ENCODE data around the gene MTA3. TPM values are rescaled to one million over a fixed set of nuclear protein-coding genes. Genes with fewer than 3 reads are reported as not detected.

Gene MTA3
- total and polyA plus RNA-seq, 2 donors (not counting 1 experiment from before 2014, with no cell fraction given): 13.4 to 33.2 TPM

DNA sequence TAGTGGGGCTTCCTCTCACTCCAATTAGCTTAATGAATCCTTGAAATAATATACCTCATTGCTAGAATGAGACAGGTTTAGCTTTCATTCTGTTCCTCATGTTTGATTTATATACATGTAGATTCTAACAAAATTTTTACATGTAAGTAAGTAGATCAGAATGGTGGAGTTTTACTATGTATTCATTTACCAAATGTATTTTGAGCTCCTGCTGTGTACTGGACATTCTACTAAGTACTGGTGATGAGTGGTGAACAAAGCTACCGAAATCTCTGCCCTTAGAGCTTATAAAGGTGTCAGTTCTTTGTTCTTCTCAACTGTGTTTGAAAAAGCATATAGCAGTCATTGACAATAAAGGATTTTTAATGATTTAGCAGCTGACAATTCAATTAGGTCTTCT lies 19.7 kb downstream of the MTA3 start:
- H3K27ac ChIP-seq (ENCODE audit: low read length in 2 of 2): no peak overlapping the region
- Mint-ChIP-seq H3K4me3 (no peak overlapping the region), H3K9me3 (ENCODE audit: insufficient read depth) (no peaks in the 10 kb centered on the region), H3K4me1 (peaks cover 10% of the 10 kb centered on the region), H3K27me3 (no peaks in the 10 kb centered on the region), H3K27ac (no peak overlapping the region)
- WGBS (ENCODE audit: insufficient coverage): 100% methylated on average over 1 of the region's 1 CpG
- no peak overlapping the region for H3K4me2 ChIP-seq (replicated peaks; ENCODE audit: low read depth, low read length, poor library complexity, severe bottlenecking)
- no peak for TF ChIP-seq EZH2 (IDR thresholded peaks at IDR 0.05; ENCODE audit: borderline replicate concordance, insufficient read depth, low read depth, low read length, poor library complexity, severe bottlenecking)
- TF ChIP-seq, protein P1, sequence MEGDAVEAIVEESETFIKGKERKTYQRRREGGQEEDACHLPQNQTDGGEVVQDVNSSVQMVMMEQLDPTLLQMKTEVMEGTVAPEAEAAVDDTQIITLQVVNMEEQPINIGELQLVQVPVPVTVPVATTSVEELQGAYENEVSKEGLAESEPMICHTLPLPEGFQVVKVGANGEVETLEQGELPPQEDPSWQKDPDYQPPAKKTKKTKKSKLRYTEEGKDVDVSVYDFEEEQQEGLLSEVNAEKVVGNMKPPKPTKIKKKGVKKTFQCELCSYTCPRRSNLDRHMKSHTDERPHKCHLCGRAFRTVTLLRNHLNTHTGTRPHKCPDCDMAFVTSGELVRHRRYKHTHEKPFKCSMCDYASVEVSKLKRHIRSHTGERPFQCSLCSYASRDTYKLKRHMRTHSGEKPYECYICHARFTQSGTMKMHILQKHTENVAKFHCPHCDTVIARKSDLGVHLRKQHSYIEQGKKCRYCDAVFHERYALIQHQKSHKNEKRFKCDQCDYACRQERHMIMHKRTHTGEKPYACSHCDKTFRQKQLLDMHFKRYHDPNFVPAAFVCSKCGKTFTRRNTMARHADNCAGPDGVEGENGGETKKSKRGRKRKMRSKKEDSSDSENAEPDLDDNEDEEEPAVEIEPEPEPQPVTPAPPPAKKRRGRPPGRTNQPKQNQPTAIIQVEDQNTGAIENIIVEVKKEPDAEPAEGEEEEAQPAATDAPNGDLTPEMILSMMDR (IDR thresholded peaks at IDR 0.05): no peak
- ATAC-seq (ENCODE audit: low read depth) (no peak), DNase-seq (no peak)
- peaks cover 7% of the 10 kb centered on the region in 2 donors for H3K4me1 ChIP-seq (ENCODE audit: control insufficient read depth in 2 of 2, insufficient read depth in 2 of 2, low read length in 2 of 2)
- peaks cover 0 to 3% (median 0%) of the 10 kb centered on the region in 3 donors for H3K9me3 ChIP-seq (ENCODE audit: control extremely low read depth in 1 of 3, control insufficient read depth in 2 of 3, insufficient read depth in 1 of 3, low read length in 2 of 3)
- no peaks in the 10 kb centered on the region for H3K27me3 ChIP-seq (replicated peaks in 1 of 4; ENCODE audit: control extremely low read depth in 1 of 4, control insufficient read depth in 3 of 4, insufficient read depth in 4 of 4, low read length in 3 of 4)
- ChIA-PET POLR2A (no interaction called here), CTCF (interaction anchor here (0.5 to 1.6 kb wide), 6 partner anchors 9 to 1656 kb away, joined by 3 to 5 read pairs (median 4); no protein-coding TSS in a partner anchor)
- peaks cover 3% of the 10 kb centered on the region for H3K79me2 ChIP-seq (ENCODE audit: control insufficient read depth, insufficient read depth, low read length)
- intact Hi-C loops (cut with micrococcal nuclease): no loop called here
- H2AFZ ChIP-seq (ENCODE audit: insufficient read depth, low read depth, low read length, poor library complexity, severe bottlenecking): no peak overlapping the region
- H3K9ac ChIP-seq (ENCODE audit: low read length): no peak overlapping the region
- no peak overlapping the region for H3K4me3 ChIP-seq (ENCODE audit: control extremely low read depth in 1 of 5, extremely low read depth in 1 of 5, insufficient read depth in 1 of 5, low read depth in 2 of 5, low read length in 4 of 5)
- no peaks in the 10 kb centered on the region for H4K20me1 ChIP-seq (ENCODE audit: control insufficient read depth, insufficient read depth, low read length, poor library complexity, severe bottlenecking)
- peaks cover 0 to 2% of the 10 kb centered on the region in 2 experiments for H3K36me3 ChIP-seq (replicated peaks in 1 of 2; ENCODE audit: control extremely low read depth in 1 of 2, control insufficient read depth in 1 of 2, extremely low read depth in 1 of 2, insufficient read depth in 2 of 2, low read length in 1 of 2)

DNA sequence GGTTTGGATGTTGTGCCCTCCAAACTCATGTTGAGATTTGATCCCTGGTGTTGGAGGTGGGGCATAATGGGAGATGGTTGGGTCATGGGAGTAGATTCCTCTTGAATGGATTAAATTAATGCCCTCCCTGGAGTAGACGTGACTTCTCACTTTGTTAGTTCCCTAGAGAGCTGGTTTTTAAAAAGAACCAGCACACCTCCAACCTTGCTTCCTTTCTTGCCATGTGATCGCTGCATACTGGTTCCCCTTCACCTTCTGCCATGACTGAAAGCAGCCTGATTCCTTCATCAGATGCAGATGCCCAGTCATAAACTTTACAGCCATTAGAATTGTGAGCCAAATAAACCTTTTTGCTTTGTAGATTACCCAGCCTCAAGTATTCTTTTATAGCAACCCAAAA lies 21.7 kb downstream of the MTA3 start:
- Histone ChIP-seq H3K27ac (ENCODE audit: low read length in 2 of 2) (no peak overlapping the region), H3K27me3 (replicated peaks in 1 of 4; ENCODE audit: control extremely low read depth in 1 of 4, control insufficient read depth in 3 of 4, insufficient read depth in 4 of 4, low read length in 3 of 4) (no peaks in the 10 kb centered on the region), H3K4me3 (ENCODE audit: control extremely low read depth in 1 of 5, extremely low read depth in 1 of 5, insufficient read depth in 1 of 5, low read depth in 2 of 5, low read length in 4 of 5) (no peak overlapping the region), H3K36me3 (replicated peaks in 1 of 2; ENCODE audit: control extremely low read depth in 1 of 2, control insufficient read depth in 1 of 2, extremely low read depth in 1 of 2, insufficient read depth in 2 of 2, low read length in 1 of 2) (peaks cover 0 to 2% of the 10 kb centered on the region in 2 experiments), H3K9ac (ENCODE audit: low read length) (no peak overlapping the region), H4K20me1 (ENCODE audit: control insufficient read depth, insufficient read depth, low read length, poor library complexity, severe bottlenecking) (no peaks in the 10 kb centered on the region), H3K9me3 (ENCODE audit: control extremely low read depth in 1 of 3, control insufficient read depth in 2 of 3, insufficient read depth in 1 of 3, low read length in 2 of 3) (peaks cover 0 to 3% (median 0%) of the 10 kb centered on the region in 3 donors), H3K4me1 (ENCODE audit: control insufficient read depth in 2 of 2, insufficient read depth in 2 of 2, low read length in 2 of 2) (peaks cover 7% of the 10 kb centered on the region in 2 donors), H2AFZ (ENCODE audit: insufficient read depth, low read depth, low read length, poor library complexity, severe bottlenecking) (no peak overlapping the region), H3K4me2 (replicated peaks; ENCODE audit: low read depth, low read length, poor library complexity, severe bottlenecking) (no peak overlapping the region), H3K79me2 (ENCODE audit: control insufficient read depth, insufficient read depth, low read length) (peaks cover 3% of the 10 kb centered on the region)
- ChIA-PET POLR2A (no interaction called here), CTCF (no interaction called here)
- Mint-ChIP-seq H3K4me3 (no peak overlapping the region), H3K9me3 (ENCODE audit: insufficient read depth) (no peaks in the 10 kb centered on the region), H3K27me3 (no peaks in the 10 kb centered on the region), H3K27ac (no peak overlapping the region), H3K4me1 (peaks cover 10% of the 10 kb centered on the region)
- TF ChIP-seq, protein P1 (IDR thresholded peaks at IDR 0.05): no peak
- TF ChIP-seq EZH2 (IDR thresholded peaks at IDR 0.05; ENCODE audit: borderline replicate concordance, insufficient read depth, low read depth, low read length, poor library complexity, severe bottlenecking): no peak
- ATAC-seq (ENCODE audit: low read depth): no peak
- intact Hi-C loops (cut with micrococcal nuclease): no loop called here
- no peak for DNase-seq
- 38% methylated on average over 2 of the region's 2 CpGs for WGBS (ENCODE audit: insufficient coverage)

All from B cell (primary cell).